Activated B cell treated with CpG ODN at 0.5 μM for 24 hours (primary cell): ENCODE measurements around the gene HDLBP. TPM values are rescaled to one million over a fixed set of nuclear protein-coding genes. Genes with fewer than 3 reads are reported as not detected.

Source experiments
- ATAC-seq: fragments of 200-7000 bp; cut with Tn5 transposase; one replicate; pipeline ENCODE4 v1.10.0; 2021; ENCODE audit warnings: low read depth, mild to moderate bottlenecking, moderate library complexity
- CTCF ChIA-PET: fragments of 350-600 bp; sonication (Branson Sonifier 250); formaldehyde crosslinking; loops from one replicate; lab custom pipeline; 2021; ENCODE audit warnings: antibody characterized with exemption; lab: Charles Lee
- POLR2A ChIA-PET: fragments of 350-600 bp; sonication (Branson Sonifier 250); formaldehyde crosslinking; loops from one replicate; lab custom pipeline; 2021; ENCODE audit warnings: antibody characterized with exemption; lab: Charles Lee
- DNase-seq: peaks from one replicate; pipeline ENCODE4 v3.0.0; 2022
- H3K27ac Mint-ChIP-seq: one replicate; pipeline ENCODE4 v1.8.0; 2020; ENCODE audit warnings: mixed read lengths
- H3K27me3 Mint-ChIP-seq: one replicate; pipeline ENCODE4 v1.8.0; 2021; ENCODE audit warnings: mixed read lengths
- H3K36me3 Mint-ChIP-seq: one replicate; pipeline ENCODE4 v1.8.0; 2021; ENCODE audit warnings: low read depth, mixed read lengths
- H3K4me1 Mint-ChIP-seq: one replicate; pipeline ENCODE4 v1.8.0; 2021; ENCODE audit warnings: mixed read lengths
- H3K4me3 Mint-ChIP-seq: one replicate; pipeline ENCODE4 v1.8.0; 2020; ENCODE audit warnings: mild to moderate bottlenecking, mixed read lengths
- H3K9me3 Mint-ChIP-seq: one replicate; pipeline ENCODE4 v1.8.0; 2020; ENCODE audit warnings: mixed read lengths
- intact Hi-C: fragments of 100-400 bp; cut with micrococcal nuclease; formaldehyde crosslinking; loops from one replicate; pipeline ENCODE4 v1.15.1; 2024
- total RNA-seq: library from RNA; stranded (reverse); gene quantifications from 2 replicates; pipeline ENCODE4 v1.2.3, GENCODE V29; 2022
- TF ChIP-seq, protein P1 (sequence below): fragments of 200-600 bp; IDR thresholded peaks from one replicate; pipeline ENCODE4 v1.8.0; 2022; ENCODE audit warnings: antibody characterized with exemption, mild to moderate bottlenecking

HDLBP gene
- total RNA-seq, 1 donor from 2014 or later: 168 TPM

DNA sequence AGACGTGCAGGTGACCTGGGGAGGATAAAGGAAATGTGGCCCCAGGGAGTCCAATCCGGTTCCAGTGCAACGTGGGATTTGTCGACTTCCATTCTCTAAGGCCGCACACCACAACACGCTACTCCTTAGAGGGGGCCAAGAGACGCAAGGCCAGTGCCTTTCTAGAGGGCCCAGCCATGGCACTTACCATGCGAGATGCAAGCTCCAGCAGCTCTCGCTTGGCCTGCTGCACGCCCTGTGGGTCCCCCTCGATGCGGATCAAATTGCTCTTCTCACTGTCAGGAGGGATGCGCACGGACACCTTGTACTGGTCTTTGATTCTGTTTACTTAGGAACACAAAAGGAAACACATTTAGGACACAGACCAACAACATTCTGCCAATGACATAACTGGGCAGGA is 65.8 kb downstream of the HDLBP start:
- POLR2A ChIA-PET: no interaction called here
- TF ChIP-seq, protein P1, sequence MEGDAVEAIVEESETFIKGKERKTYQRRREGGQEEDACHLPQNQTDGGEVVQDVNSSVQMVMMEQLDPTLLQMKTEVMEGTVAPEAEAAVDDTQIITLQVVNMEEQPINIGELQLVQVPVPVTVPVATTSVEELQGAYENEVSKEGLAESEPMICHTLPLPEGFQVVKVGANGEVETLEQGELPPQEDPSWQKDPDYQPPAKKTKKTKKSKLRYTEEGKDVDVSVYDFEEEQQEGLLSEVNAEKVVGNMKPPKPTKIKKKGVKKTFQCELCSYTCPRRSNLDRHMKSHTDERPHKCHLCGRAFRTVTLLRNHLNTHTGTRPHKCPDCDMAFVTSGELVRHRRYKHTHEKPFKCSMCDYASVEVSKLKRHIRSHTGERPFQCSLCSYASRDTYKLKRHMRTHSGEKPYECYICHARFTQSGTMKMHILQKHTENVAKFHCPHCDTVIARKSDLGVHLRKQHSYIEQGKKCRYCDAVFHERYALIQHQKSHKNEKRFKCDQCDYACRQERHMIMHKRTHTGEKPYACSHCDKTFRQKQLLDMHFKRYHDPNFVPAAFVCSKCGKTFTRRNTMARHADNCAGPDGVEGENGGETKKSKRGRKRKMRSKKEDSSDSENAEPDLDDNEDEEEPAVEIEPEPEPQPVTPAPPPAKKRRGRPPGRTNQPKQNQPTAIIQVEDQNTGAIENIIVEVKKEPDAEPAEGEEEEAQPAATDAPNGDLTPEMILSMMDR: no peak
- ATAC-seq: no peak
- Mint-ChIP-seq H3K27ac (no peak overlapping the region), H3K36me3 (peaks cover 94% of the 10 kb centered on the region), H3K27me3 (no peaks in the 10 kb centered on the region), H3K4me3 (no peak overlapping the region), H3K4me1 (no peaks in the 10 kb centered on the region), H3K9me3 (no peaks in the 10 kb centered on the region)
- intact Hi-C loops: loop anchor here (10.0 kb wide), 1 partner anchor 625 kb away; no protein-coding TSS in a partner anchor
- CTCF ChIA-PET: no interaction called here
- DNase-seq: no peak

DNA sequence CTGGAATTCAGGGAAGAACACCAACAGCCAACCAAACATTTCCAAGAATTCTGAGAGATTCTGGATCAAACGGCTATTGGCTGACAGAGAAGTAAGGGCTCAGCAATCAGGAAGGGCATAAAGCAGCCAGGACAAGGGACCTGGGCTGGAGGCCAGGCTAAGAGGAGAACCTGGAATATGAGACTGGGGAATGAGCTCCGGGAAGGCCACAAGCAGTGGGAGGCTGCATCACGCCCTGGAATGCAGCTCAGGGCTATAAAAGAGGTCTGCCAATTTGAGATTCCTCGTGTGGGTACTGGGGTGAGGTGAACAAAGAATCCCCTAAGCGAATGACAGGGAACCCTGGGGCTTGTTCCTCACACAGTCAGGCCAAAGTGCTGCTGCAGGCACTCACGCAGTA is 66.6 kb downstream of the HDLBP start:
- intact Hi-C loops: no loop called here
- Mint-ChIP-seq H3K27me3 (no peaks in the 10 kb centered on the region), H3K4me3 (no peak overlapping the region), H3K4me1 (no peaks in the 10 kb centered on the region), H3K27ac (no peak overlapping the region), H3K9me3 (no peaks in the 10 kb centered on the region), H3K36me3 (peaks cover 97% of the 10 kb centered on the region)
- TF ChIP-seq, protein P1: no peak
- ATAC-seq (no peak), DNase-seq (no peak)
- POLR2A ChIA-PET: no interaction called here
- CTCF ChIA-PET: no interaction called here

DNA sequence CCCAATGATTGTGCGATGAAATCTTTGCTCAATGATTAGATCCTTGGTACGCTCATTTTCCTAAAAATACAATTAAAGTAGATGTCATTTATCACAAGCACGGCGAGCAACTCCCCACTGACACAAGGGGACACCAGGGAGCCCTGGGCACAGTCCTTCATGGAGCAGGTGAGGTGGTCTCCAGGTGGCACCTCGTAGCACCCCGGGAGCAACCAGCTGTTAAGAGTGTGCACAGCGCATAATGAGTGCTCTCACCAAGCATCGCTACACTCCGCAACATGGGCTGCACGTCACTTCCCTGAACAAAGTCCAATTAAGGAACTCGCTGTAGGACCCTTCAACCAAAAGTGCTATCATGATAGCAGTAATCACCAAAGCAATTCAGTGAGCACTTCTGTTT is 67.2 kb downstream of the HDLBP start:
- Mint-ChIP-seq H3K9me3 (no peaks in the 10 kb centered on the region), H3K27me3 (no peaks in the 10 kb centered on the region), H3K4me1 (no peaks in the 10 kb centered on the region), H3K4me3 (no peak overlapping the region), H3K27ac (no peak overlapping the region), H3K36me3 (peaks cover 96% of the 10 kb centered on the region)
- TF ChIP-seq, protein P1: no peak
- intact Hi-C loops: no loop called here
- ChIA-PET CTCF (no interaction called here), POLR2A (no interaction called here)
- DNase-seq (no peak), ATAC-seq (no peak)

DNA sequence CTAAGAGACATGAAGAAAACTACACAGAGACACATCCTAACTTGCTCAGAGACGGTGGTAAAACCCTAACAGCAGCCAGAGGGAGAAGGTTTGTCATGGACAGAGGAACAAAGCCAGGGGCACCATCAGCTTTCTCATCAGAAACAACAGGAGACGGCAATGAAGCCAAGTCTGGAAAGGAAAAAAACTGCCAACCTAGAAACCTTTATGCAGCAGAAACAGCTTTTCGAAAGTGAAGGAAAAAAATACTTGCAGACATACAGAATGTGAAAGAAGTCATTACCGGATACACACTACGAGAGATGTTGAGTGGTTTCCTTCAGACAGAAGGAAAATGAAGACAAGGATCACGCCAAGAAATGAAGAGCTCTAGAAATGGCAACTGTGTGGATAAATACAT is 71.1 kb downstream of the HDLBP start:
- no peaks in the 10 kb centered on the region for H3K27me3 Mint-ChIP-seq
- intact Hi-C loops: no loop called here
- ATAC-seq: no peak
- H3K4me3 Mint-ChIP-seq: no peak overlapping the region
- no peaks in the 10 kb centered on the region for H3K4me1 Mint-ChIP-seq
- DNase-seq: no peak
- TF ChIP-seq, protein P1: no peak
- peaks cover 93% of the 10 kb centered on the region for H3K36me3 Mint-ChIP-seq
- H3K27ac Mint-ChIP-seq: no peak overlapping the region
- POLR2A ChIA-PET: no interaction called here
- CTCF ChIA-PET: no interaction called here
- H3K9me3 Mint-ChIP-seq: no peaks in the 10 kb centered on the region

DNA sequence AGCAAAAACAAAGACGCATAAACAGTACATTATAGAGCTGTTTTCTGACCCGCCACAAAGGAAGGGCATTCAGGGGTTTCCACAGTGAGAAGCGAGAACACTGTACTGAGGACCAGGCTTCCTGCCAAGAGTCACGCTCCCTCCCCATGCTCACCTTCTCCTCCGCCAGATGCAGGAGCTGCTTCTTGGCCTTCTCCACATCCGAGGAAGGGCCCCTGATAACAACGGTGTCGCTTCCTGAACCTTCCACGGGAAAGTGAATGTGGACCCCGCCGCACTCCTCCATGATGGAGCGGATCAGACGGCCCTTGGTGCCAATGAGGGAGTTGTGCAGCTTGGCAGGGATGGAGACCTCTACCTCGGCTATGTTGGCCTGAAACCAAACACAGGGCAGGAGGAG is 73.2 kb downstream of the HDLBP start:
- Mint-ChIP-seq H3K4me1 (no peaks in the 10 kb centered on the region), H3K36me3 (peaks cover 93% of the 10 kb centered on the region), H3K27me3 (no peaks in the 10 kb centered on the region), H3K27ac (no peak overlapping the region), H3K4me3 (no peak overlapping the region), H3K9me3 (no peaks in the 10 kb centered on the region)
- intact Hi-C loops: no loop called here
- ChIA-PET CTCF (no interaction called here), POLR2A (no interaction called here)
- no peak for DNase-seq
- TF ChIP-seq, protein P1: no peak
- no peak for ATAC-seq
